VCaP (cell line): ENCODE data around the gene FMN1.
A peak's percentile ranks its signal among the peaks of the same experiment; 100 is the strongest.

Experiments
- H3K27ac ChIP-seq: fragments of 450-650 bp; 2 replicates; pipeline ENCODE4 v1.5.1; 2017
- TF ChIP-seq, protein P1 (sequence below): fragments of 450-650 bp; conservative IDR thresholded peaks from 2 replicates; pipeline ENCODE4 v1.5.1; 2017; ENCODE audit warnings: mild to moderate bottlenecking, moderate library complexity

FMN1 gene

DNA sequence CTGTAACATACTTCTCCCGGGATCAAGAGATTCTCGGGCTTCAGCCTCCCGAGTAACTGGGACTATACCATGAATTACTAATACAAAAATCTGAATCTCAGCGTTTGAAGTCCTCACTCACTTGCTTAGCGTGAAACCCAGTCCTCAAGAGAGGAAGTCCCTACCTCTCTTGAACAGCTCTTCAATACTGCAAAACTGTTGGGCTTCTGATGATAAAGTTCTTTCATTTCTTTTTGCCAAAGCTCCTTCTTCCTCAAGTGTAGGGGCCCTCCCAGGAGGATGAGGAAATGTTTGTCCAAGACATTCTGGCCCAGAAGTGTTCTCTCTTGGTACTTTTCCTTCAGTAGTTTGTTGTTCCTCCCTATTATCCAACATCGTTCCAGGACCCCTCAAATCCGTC, 48.5 kb downstream of the FMN1 start:
- H3K27ac ChIP-seq, result no peak overlapping the region; the same call in 1 of the 2 replicates
- TF ChIP-seq, protein P1, sequence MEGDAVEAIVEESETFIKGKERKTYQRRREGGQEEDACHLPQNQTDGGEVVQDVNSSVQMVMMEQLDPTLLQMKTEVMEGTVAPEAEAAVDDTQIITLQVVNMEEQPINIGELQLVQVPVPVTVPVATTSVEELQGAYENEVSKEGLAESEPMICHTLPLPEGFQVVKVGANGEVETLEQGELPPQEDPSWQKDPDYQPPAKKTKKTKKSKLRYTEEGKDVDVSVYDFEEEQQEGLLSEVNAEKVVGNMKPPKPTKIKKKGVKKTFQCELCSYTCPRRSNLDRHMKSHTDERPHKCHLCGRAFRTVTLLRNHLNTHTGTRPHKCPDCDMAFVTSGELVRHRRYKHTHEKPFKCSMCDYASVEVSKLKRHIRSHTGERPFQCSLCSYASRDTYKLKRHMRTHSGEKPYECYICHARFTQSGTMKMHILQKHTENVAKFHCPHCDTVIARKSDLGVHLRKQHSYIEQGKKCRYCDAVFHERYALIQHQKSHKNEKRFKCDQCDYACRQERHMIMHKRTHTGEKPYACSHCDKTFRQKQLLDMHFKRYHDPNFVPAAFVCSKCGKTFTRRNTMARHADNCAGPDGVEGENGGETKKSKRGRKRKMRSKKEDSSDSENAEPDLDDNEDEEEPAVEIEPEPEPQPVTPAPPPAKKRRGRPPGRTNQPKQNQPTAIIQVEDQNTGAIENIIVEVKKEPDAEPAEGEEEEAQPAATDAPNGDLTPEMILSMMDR, result no peak

DNA sequence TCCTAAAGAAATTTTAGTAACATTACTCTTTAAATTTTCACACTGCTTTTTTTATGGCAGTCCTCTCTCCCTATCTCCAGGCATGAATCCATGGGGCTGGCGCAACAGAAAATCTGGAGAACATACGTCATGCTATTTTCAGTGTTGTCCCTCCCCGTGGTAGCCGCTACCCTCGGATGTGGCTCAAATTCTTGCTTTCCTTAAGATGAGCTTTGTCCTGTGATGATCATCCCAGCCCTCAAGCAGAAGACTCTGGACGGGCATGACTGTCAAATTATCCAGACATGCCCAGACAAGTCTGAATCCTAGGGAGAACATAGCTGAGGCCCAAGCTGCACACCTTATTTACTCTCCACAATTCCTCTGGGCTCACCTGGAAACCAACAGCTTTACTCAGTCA, 49.1 kb downstream of the FMN1 start:
- TF ChIP-seq, protein P1, result no peak

DNA sequence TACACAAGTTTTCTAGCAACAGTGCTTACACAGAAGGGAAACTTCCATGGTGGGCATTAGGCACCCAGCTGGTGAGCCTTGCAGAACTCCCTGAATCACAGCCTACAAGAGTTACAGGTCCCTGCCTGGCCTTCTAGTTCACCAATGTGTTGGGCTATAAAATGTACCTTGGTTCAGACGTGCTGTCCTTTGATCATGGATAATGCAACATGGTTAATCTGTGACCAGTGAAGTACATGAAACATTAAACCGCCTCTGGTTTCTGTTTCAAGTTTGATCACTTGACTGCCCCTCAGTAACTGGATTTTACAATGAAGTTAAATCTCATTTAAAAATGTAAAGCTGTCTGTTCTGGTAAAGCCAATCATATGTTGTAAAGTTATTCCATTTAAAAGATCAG, 51.8 kb downstream of the FMN1 start:
- TF ChIP-seq, protein P1, result no peak
- peak overlapping the region; percentile 75 for H3K27ac ChIP-seq

More for the DNA sequence above, 49.1 kb downstream of the FMN1 start:
- H3K27ac ChIP-seq, result peak overlapping the region; percentile 75; the same call in 1 of the 2 replicates

DNA sequence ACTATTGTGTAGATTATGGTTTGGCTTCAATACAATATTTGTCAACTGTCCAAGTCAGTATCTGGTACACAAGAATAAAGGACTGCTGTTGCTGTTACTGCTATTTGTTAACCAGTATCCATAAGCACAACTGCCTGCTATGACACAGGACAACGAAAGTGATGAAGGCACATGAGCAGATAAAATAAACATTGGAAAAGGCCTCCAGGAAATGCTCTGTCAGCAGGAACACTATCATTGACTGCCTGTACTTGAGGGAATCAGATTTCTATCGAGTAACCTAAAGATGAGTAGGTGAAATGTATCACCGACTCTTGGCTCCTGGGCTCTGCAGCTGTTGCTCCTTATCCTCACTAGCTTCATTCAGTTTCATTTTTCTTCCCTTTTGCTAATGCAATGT, 56.5 kb downstream of the FMN1 start:
- no peak overlapping the region; the same call in 1 of the 2 replicates for H3K27ac ChIP-seq
- TF ChIP-seq, protein P1, result no peak

DNA sequence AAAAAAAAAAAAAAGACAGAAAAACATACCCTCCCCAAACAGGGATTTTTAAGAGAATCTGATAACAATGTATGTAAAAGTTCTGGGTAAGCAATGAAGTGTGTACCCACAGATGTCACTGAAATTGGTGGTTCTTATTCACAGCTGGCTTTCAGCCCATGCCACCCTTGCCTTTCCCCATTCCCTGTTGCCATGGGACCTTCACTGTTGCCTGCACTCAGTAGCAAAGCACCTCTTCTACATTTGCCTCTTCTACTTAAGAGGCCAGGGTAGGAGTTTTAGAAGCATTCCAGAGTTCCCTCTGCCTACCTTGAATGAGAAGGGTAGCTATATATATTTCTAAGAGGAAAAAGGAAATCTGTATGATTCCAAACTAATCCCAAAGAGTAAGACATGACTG, 57.4 kb downstream of the FMN1 start:
- no peak overlapping the region; the same call in 1 of the 2 replicates for H3K27ac ChIP-seq
- TF ChIP-seq, protein P1, result no peak

DNA sequence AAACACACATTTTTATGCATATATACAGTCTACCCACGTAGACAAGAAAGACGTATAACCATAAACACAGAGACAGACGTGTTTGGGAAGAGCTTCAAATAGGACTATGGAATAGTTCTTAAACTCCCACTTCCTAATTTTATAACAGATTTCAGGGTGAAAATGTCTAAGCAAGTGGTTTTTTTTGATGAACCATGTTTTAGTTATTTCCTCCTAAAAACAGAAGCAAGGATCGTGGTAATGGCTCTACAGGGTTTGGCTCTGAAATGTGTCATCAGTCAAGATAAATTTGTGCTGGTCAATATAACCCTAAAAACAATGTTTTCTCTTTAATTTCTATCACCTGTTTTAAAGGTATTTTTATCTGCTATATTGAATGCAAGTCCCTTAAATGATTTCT, 58.2 kb downstream of the FMN1 start:
- TF ChIP-seq, protein P1, result no peak

DNA sequence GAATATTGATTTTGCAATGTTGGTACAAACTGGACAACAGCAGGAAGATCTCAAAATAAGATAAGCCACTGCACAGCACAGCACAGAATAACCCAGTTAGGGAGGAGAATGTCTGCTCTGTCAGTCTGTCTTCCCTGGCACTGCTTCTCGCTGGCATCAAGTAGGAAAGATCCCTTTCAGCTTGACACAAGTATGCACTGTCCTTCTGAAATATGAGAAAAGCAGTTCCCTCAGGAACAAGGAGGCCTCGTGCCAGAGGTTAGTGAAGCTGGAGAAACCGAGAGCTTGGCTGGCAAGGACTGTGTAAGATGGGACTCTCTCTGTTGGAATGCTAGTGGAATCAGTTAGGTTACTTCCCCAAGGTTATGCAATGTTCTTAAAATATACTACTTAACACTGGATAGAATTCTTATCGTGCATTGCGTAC, 59.1 kb downstream of the FMN1 start:
- TF ChIP-seq, protein P1, result no peak
- peak overlapping the region; percentile 53; the same call in 1 of the 2 replicates for H3K27ac ChIP-seq

More for the DNA sequence above, 58.2 kb downstream of the FMN1 start:
- H3K27ac ChIP-seq, result no peak overlapping the region; the same call in 1 of the 2 replicates
